Testis (tissue), 2 donors: Measurements from ENCODE around the gene HRC.

Experiments
- POLR2A ChIP-seq: fragments of 450-650 bp; IDR thresholded peaks from one replicate; pipeline ENCODE4 v1.6.1; 2017; ENCODE audit warnings: antibody characterized with exemption, mild to moderate bottlenecking, moderate library complexity
- TF ChIP-seq, protein P1 (sequence below), 3 experiments: fragments of 450-650 bp in 2 of 3; fragments of 200-600 bp in 1 of 3; sonication (generic) in 1 of 3; IDR thresholded peaks; one replicate each; pipeline ENCODE4 v1.5.1; 2016 to 2019; ENCODE audit warnings: antibody characterized with exemption in 3 of 3, mild to moderate bottlenecking in 2 of 3, moderate library complexity in 1 of 3

- TF ChIP-seq, protein P1, sequence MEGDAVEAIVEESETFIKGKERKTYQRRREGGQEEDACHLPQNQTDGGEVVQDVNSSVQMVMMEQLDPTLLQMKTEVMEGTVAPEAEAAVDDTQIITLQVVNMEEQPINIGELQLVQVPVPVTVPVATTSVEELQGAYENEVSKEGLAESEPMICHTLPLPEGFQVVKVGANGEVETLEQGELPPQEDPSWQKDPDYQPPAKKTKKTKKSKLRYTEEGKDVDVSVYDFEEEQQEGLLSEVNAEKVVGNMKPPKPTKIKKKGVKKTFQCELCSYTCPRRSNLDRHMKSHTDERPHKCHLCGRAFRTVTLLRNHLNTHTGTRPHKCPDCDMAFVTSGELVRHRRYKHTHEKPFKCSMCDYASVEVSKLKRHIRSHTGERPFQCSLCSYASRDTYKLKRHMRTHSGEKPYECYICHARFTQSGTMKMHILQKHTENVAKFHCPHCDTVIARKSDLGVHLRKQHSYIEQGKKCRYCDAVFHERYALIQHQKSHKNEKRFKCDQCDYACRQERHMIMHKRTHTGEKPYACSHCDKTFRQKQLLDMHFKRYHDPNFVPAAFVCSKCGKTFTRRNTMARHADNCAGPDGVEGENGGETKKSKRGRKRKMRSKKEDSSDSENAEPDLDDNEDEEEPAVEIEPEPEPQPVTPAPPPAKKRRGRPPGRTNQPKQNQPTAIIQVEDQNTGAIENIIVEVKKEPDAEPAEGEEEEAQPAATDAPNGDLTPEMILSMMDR (IDR thresholded peaks at IDR 0.05) = no peak
- TF ChIP-seq POLR2A = no peak
These were observed 3.1 kb downstream of the HRC start for GRCh38 chr19:49152119-49152550.
